GM18870 (cell line): Measurements from ENCODE around the gene HMX1.

Experiments used
- ATAC-seq: cut with Tn5 transposase; IDR thresholded peaks from one replicate; pipeline ENCODE4 v1.9.1; 2021; ENCODE audit warnings: moderate library complexity; ENCODE audit not compliant: unreplicated experiment

Gene HMX1

GRCh38 chr4:8857766-8858700 is 13.6 kb downstream of the HMX1 start:
- no peak for ATAC-seq

DNA sequence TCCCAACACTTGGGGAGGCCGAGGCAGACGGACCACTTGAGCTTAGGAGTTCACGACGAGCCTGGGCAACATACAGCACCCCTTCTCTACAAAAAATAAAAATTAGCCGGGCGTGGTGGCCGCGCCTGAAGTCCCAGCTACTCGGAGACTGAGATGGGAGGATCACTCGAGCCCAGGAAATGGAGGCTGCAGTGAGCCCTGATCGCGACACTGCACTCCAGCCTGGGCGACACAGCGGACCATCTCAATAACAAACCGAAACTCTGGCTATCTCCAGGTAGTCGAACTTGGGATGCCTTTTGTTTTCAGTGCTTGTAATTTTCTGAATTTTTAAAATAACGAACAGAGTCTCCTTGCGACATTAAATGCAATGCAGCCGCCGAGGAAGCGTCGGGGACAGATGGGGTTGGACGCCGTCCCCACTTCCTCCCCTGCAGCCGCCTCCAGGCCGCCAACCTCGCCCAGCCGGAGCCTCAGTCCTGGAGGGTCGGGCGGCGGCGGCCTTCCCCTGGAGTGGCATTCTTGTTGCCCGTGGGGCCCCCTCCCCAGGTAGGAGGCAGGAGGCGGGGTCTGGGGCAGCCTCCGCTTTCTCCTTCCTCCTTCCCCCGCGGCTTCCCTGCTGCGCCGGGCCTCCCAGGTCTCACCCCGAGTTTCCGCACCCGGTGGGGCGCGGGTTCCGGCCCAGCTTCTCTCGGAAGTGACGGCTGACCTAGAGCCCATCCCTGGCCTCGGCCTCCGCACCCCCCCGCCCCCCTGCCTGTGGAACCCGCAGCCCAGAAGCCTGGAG is 14.6 kb downstream of the HMX1 start:
- ATAC-seq: no peak

- no peak for ATAC-seq
Measured at GRCh38 chr4:8855818-8856245, 15.8 kb downstream of the HMX1 start.

DNA sequence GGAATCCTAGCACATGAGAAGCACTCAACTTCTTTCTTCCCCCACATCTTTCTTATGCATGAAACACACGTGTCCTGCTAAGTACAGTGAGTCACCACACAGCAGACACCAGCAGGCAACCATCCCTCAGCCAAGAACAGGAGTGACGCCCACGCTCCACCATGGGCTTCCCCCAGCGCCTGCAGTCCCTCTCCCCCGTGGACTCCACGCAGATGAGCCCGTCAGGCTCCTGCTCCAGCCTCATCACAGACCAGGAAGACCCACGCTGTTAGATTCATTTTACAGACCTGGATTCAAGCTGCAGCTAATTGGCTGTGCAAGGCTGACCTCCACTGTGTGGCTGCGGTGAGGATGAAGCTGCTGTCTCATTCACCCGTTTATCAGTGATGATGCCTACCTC is 16.7 kb downstream of the HMX1 start:
- no peak for ATAC-seq

GRCh38 chr4:8854016-8854415 is 17.6 kb downstream of the HMX1 start:
- no peak for ATAC-seq

DNA sequence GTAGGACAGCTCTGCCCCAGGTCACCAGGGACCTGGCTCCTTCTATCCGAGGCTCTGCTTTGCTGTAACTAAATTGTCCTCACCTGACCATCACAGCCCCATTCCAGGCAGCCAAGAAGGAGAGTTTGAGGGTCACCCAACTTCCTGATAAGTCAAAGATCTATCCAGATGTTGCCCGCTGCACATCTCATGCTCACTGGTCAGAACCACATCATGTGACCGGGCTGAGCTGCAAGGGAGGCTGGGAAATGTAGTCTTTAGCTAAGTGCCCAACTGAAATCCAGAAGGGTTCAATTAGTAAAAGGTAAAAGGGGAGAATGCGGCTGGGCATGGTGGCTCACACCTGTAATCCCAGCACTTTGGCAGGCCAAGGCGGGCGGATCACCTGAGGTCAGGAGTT is 18.4 kb downstream of the HMX1 start:
- ATAC-seq: no peak

GRCh38 chr4:8852118-8852704 is 19.4 kb downstream of the HMX1 start:
- no peak for ATAC-seq

DNA sequence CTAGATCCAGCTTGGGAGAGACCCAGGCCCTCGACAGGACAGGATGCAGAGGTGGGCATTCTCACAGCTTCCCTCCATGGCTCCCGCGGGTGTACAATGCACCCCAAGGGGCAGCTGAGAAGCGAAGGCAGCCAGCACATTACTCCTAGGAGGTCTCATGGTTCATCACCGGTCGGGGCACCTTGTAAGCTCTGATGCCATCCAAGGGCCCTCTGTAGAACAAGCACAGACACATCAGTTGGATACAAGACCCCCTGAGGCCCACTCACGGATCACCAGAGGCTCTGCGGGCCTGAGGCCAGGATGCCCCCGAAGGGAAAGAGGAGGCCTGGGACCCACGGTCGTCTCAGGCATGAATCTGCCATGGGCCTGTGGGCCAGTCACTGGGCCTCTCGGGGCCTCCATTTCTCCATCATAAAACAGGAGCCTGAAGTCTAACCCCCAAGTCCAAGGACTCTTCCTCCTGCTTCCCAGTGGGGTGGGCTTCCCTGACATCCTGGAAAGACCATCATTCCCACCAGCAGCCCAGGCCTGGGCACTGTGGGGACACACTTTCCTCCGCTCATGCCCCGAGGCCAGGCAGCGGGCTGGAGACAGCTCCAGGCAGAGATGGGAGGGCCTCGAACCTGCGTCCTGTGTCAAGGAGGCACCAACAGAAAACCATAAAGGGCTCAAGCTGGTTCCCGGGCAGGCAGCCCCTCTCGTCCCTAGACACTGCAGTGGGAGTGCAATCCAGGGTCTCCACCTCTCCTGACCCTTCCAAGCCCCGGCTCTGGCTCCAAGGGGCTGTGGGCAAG is 20.1 kb downstream of the HMX1 start:
- ATAC-seq: no peak

DNA sequence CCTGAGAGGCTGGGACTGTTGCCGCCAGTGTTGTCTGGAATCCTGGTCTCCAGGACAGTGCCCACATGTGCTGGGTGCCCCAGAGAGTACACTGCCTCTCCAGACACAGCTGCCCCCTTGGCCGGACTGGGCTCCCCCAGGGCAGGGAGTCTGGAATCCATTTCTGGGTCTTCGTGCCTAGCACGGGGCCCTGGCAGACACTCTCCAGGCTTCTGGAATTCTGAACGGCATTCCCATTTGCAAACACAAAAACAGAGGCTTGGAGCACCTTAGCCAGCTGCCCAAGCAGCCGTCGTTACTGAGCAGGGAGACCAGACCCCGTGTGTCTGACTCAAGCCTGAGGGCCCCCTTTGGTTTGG is 20.8 kb downstream of the HMX1 start:
- no peak for ATAC-seq

DNA sequence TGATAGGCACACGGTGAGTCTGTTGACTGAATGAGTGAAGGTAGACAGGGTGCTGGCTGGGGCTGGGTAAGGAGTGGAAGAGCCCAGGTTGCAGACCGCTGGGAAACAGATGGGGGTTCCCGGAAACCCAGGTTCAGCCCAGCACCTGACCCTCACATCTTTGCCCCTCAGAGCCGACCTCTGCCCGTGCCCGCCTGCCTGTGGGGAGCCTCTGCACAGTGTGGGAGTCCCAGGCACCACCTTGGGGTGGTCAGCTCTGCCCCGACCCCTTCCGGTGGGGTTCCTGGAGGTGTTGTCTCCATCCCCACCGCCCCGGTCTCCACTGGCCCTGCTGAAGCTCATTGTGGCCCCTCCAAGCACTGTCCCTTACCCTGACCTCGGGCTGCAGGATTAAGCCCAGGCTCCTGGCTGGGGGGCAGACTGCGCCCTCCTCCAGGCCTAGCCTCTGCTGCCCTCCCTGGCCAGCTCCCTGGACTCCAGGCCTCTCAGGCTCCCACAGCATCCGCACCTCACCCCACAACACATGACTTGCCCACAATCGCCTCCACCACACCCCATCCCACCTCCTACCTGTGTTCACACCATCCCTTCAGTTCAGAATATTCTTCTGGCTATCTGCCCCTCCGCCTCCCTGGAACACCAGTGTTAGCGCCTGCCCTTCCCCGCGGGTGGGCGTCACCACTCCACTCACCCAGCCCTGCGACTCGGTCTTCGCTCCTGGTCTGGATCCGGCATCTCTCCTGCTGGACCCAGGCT is 21.4 kb downstream of the HMX1 start:
- no peak for ATAC-seq

DNA sequence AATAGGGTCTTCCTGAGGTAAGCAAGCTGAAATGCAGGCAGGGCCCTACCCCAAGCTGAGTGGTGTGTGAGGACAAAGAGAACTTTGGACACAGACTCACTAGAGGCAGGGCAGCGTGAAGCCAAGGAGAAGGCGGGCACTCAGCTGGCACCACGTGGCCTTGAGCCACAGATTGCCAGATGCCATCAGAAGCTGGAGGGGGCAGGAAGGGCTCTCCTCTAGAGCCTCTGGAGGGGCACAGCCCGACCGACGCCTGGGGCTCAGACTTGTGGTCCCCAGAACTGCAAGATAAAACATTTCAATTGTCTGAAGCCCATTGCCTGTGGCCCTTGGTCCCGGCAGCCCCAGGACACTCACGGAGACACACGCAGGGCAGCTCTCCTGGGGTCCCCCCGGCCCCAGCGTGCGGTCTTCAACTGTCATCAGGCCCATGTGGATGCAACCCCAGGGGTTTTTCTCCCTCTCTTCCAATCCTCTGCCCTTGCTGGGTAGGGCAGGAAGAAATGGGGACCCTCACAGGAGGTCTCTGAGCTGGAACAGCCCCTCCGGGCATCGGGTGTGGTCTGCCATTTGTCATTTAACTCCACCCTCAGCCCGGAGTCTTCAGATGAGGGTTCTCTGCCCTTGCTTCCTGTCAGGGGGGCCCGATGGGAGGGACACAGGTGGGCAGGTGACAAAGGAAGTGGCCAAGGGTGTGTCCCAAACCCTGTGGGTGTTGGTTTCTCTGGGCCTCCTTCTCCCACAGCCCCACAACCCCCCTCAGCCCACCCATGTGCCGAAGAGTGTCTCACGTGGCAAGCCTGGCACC is 22.2 kb downstream of the HMX1 start:
- no peak for ATAC-seq

DNA sequence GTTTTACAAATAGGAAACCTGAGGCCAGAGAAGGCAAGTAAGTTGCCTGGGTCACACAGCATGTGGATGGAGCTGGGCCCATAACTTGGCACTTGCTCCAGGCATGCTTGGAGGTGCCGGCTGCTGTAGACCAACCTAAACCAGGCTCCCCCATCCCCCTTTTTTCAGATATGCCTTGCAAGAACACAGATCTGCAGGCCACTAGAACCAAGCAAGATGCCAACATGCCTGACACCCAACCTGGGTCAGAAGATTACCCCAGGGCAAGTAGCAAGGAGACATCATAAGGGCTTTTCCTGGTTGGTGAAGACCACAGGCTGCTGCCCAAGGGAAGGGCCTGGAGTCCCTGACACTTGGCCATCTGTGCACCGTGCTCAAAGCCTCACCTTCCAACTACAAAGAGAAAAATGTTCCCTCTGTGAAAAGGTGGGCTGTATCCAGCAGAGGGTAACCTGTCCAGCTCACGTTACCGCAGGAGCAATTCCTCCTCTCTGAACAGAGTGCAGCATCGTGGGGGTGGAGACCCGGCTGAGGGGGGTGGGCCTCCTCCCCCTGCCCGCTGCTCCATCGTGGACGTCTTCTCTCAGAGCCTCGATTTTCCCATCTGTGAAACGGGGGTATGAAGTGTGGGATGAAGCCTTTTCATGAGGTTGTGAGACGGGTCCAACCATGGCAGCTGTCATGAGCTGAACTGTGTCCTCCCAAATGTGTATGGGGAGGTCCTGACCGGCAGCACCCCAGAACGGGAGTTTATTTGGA is 23.0 kb downstream of the HMX1 start:
- no peak for ATAC-seq

GRCh38 chr4:8847764-8848163 is 23.9 kb downstream of the HMX1 start:
- ATAC-seq: no peak

- no peak for ATAC-seq
Measured at GRCh38 chr4:8847331-8847730, 24.3 kb downstream of the HMX1 start.

GRCh38 chr4:8846826-8847225 is 24.8 kb downstream of the HMX1 start:
- no peak for ATAC-seq

DNA sequence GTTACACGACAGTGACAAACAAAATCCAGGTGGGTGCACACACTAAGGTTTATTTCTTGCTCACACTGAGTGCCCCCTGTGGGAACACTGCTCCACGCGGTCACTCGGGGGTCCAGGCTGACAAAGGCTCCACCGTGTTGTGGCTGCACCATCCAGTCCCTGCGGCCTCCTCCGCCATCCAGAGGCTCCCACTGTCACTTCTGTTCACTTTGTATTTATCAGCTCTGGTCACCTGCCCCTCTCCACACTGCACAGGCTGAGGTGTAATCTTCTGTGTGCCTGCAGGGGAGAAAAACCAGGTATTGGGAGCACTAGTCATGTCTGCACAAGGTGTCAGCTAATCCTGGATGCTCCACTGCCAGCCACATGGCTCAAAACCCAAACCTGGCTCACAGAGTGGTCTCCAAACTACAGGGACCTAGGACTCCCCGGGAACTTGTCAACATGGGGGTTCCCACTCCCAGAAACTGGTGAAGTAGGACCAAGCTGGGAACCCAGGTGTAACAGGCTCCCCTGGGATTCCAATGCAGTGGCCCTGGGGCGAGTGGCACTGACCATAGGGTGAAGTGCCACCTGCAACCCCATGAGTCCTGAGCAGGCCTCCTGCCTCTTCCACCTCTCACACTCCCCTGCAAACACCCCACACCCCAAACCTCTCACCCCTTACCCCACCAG is 25.5 kb downstream of the HMX1 start:
- ATAC-seq: no peak

- no peak for ATAC-seq
Measured at GRCh38 chr4:8844976-8845690, 26.5 kb downstream of the HMX1 start.
